ENCODE data around the gene ALDH7A1.
"Not testable (repeated sequence)": the region's sequence is repeated elsewhere in the genome, so short reads cannot be mapped to it uniquely, and the experiment has no call there.

The ALDH7A1 gene

GRCh38 chr5:126591549-126591948 is 3.5 kb downstream of the ALDH7A1 start:
- DNase-seq, result no peak

DNA sequence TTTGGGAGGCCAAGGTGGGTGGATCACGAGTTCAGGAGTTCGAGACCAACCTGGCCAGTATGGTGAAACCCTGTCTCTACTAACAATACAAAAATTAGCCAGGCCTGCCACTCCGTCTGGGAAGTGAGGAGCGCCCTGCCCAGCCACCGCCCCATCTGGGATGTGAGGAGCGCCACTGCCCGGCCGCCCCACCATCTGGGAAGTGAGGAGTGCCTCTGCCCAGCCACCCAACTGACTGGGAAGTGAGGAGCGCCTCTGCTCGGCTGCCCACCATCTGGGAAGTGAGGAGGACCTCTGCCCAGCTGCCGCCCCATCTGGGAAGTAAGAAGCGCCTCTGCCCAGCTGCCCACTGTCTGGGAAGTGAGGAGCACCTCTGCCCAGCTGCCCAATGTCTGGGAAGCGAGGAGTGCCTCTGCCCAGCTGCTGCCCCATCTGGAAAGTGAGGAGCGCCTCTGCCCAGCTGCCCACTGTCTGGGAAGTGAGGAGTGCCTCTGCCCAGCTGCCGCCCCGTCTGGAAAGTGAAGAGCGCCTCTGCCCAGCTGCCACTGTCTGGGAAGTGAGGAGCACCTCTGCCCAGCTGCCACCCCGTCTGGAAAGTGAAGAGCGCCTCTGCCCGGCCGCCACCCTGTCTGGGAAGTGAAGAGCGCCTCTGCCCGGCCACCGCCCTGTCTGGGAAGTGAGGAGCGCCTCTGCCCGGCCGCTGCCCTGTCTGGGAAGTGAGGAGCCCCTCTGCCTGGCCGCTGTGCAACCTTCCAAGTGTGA is 5.3 kb downstream of the ALDH7A1 start:
- DNase-seq, result no peak

DNA sequence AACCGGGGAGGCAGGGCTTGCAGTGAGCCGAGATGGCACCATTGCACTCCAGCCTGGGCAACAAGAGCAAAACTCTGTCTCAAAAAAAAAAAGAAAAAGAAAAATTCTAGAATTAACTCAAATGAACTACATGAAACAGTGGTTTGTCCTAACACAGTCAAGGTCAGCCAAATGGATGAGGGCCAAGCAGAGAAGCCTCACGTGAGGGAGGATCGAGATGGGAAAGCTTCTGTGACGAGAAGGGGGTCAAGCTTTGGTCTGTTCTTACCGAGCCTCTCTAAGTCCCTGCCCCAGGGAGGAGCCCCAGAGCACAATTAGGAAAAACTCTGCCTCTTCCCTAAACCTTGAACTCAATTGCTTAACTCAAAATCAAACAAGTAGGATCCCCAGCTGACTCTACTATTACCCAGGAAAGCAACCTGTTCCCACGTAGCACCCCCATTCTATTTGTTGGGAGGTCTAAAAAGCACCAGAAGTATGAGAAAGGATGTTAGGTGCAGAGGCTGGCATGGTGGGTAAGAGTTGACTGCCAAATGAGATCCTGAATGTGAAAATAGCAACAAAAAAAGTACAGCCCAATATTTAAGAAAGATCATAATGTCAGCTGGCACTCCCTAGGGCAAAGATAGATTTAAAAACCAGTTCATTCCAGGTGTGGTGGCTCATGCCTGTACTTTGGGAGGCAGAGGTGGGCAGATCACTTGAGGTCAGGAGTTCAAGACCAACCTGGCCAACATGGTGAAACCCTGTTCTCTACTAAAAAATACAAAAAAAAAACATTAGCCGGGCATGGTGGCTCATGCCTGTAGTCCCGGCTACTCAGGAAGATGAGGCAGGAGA is 7.2 kb downstream of the ALDH7A1 start:
- DNase-seq, result no peak

GRCh38 chr5:126583761-126584160 is 11.3 kb downstream of the ALDH7A1 start:
- no peak for DNase-seq

DNA sequence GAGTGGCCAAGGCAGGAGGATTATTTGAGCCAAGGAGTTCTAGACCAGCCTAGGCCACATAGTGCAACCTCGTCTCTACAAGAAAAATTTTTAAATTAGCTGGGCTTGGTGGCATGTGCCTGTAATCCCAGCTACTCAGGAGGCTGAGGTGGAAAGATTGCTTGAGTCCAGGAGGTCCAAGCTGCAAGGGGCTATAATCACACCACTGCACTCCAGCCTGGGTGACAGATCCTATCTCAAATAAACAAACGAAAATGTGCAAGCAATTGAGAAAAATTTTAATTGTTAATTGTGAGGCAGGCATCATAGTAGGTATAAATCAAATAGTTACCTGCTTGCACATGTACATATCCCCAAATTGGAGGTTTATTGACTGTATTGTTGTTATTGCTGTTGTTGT is 15.3 kb downstream of the ALDH7A1 start:
- DNase-seq, result no peak

- DNase-seq, result no peak
These were observed 17.6 kb downstream of the ALDH7A1 start for GRCh38 chr5:126577415-126577814.

- DNase-seq, result no peak
These were observed 18.0 kb downstream of the ALDH7A1 start for GRCh38 chr5:126576974-126577373.

DNA sequence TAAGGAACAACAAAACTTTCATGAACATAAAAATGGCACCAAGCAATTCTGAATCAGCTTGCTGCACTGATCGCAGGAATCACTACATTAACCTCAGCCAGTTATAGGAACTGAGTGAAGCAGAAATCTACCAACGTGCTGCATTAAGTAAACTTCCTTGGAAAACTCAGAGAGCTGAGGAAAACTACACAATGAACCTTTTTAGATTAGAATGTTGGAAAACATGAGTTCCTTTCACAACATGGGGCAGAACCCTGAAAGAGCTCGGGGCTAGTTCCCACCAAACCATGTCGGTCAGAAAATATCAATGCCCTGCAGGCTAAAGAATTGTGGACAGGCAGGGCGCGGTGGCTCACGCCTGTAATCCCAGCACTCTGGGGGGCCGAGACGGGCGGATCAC is 19.4 kb downstream of the ALDH7A1 start:
- DNase-seq, result no peak

DNA sequence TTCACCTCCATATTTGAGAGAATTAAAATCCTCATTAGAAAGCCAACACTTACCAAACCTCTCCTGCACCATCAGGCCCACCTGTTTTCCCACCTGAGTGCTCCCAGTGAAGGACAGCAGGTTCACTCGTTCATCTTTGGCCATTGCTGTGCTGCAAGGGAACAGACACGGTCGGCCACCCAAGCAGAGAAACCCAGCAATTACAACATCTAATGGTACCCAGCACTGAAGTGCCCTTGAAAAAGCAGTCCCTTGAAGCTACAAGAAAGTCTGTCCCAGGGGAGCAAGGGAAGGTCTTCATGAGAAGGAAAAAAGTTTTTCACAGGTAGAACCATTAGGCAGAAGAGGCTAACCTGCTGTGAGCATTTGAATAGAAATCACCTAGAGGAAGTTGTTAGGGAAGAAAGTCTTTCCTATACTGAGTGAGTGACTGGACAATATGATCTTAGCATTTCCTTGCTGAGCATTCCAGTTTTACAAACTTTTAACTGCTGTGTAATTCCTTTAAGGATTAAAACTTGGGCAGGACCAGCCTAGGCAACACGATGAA is 26.7 kb downstream of the ALDH7A1 start:
- no peak for DNase-seq

GRCh38 chr5:126562823-126563222 is 32.2 kb downstream of the ALDH7A1 start:
- DNase-seq, result no peak

GRCh38 chr5:126561908-126562307 is 33.1 kb downstream of the ALDH7A1 start:
- DNase-seq, result no peak

DNA sequence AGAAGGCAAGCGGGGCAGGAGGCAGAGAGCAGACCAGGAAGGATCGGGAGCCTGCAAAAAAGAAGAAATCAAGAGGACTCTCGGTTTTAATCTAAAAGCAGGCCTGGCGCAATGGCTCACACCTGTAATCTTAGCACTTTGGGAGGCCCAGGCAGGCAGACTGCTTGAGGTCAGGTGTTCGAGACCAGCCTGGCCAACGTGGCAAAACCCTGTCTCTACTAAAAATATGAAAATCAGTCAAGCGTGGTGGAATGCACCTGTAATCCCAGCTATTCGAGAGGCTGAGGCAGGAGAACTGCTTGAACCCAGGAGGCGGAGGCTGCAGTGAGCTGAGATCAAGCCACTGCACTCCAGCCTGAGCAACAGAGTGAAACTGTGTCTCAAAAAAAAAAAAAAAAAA is 39.9 kb downstream of the ALDH7A1 start:
- DNase-seq, result not testable (repeated sequence)

- no peak for DNase-seq
These were observed 42.4 kb downstream of the ALDH7A1 start for GRCh38 chr5:126552614-126553013.

DNA sequence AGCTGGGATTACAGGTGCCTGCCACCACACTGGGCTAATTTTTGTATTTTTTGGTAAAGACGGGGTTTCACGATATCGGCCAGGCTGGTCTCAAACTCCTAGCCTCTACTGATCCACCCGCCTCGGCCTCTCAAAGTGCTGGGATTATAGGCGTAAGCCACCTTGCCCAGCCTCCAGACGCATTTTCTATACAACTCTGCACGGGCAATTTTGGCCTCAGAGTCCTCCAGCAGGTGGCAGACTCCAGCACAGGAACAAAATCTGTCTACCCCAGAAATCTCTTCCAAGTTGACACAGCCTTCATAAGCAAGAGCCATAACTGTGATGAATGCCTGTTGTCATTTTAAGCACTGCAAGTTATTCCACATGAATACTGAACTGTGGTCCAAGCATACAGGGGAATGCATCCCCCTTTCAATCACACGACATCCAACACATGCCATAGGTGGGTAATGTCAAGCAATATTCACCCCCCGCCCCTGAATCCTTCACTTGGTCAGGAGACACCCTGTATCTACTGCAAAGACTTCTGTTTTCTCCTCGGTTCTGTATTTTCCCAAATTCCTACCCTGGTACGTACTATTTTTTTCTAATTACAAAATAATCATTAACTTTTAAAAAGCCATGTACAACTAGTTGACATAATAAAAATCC is 50.8 kb downstream of the ALDH7A1 start:
- DNase-seq, result no peak

GRCh38 chr5:126543660-126544059 is 51.4 kb downstream of the ALDH7A1 start:
- no peak for DNase-seq

DNA sequence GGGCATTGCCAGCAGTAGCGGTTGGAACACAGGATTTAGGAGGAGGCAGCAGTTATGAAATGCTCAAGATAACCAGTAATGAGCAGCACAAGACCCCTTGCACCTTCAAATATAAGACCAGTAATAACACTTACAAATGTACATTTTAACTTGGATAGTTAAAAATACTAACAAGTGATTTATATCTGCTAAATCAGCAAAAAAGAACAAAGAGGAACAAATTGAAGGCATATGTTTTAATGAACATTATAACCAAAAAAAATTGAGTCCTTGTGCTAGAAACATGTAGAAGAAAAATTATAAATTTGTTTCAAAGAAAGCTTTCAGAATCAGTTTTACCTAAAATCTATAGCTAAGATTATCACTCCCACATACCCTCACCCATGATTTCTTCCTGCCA is 52.0 kb downstream of the ALDH7A1 start:
- DNase-seq, result no peak

DNA sequence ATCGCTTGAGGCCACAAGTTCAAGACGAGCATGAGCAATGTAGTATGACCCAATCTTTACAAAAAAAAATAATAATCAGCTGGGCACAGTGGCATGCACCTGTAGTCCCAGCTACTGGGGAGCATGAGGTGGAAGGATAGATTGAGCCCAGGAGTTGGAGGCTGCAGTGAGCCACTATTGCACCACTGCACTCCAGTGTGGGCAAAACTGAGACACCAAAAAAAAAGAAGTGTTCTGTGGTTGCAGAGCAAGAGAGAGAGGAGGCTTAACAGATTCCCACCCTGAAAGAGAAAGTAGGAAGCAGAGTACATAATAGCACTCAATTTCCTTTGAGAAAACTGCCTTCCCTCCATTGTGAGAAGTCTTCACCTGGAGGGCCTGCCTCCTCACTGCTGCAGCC is 52.6 kb downstream of the ALDH7A1 start:
- DNase-seq, result no peak

- no peak for DNase-seq
These were observed 54.4 kb downstream of the ALDH7A1 start for GRCh38 chr5:126540631-126541030.

DNA sequence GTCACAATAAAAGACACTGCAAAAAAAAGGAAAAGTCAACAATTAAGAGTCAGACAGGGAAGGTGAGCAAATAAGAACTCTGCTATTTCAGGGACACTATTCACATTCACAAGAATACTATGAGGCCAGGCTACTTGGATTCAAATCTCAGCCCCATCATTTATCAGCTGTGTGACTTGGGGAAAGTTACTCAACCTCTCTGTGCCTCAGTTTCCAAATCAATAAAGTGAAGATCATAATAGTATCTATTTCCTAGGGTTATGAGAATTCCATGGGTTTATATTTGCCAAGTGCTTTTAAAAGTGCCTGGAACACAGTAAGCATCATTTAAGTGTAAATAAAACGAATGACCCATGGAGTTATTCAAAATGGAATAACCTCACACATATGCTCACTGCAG is 56.4 kb downstream of the ALDH7A1 start:
- DNase-seq, result no peak

DNA sequence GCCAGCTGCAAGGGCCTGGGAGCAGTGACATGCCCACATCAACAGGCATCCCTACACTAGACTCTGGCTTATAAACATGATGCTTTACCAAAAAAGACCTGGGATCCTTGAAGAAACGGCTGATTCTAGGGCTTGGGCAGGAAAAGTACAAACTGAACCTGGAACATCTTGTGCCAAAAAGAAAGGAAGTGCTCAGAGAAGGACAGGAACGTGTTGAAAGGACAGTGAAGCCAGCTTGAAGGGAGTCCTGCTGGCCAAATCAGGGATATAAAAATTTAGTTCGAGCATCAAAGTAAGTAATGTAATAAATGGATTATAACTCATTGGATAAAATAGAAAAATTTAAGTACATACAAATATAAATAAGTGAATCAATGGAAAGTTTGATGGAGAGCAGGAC is 58.1 kb downstream of the ALDH7A1 start:
- DNase-seq, result no peak

GRCh38 chr5:126535856-126536545 is 59.0 kb downstream of the ALDH7A1 start:
- DNase-seq, result no peak

- DNase-seq, result no peak
These were observed 60.5 kb downstream of the ALDH7A1 start for GRCh38 chr5:126534553-126534952.
